ENCODE data around the gene NPHP3.
"Not testable (repeated sequence)": the region's sequence is repeated elsewhere in the genome, so short reads cannot be mapped to it uniquely, and the experiment has no call there.

Gene NPHP3

DNA sequence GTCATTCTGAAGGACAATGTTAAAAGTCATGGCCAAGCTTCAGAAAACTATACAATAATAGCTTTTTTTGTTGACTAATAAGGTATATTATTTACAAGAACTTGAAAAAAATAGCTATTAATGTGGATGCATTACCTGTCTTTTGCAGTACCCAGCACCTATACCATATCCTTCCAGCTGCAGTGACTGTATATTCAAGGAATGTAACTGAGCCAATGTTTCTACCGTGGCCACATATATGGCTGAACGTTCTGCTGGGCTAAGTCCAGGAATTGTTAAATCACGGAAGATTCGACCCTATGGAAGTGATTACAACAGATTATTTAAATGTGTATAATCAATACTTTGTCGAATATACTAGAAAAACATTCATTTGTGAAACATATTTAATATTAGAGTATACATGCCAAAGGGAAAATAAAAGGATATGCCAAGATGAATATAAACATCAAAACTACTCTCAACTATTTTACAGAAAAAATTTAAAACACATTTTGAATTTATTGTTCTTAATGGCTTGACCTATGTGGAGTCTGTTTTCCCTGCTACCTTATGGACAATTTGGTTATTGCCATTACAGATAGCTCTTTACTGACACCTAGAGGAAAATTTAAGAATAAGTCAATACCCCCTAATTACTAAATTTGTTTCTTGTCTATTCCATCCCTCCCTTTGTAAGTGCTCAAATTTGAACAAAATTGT lies 80.2 kb downstream of the NPHP3 start:
- no peak overlapping the region for H3K9ac ChIP-seq (ENCODE audit: low read depth, low read length)
- no peaks in the 10 kb centered on the region for H3K9me3 ChIP-seq (ENCODE audit: insufficient read depth, low read length, severe bottlenecking)
- H3K4me3 ChIP-seq (ENCODE audit: low read depth in 1 of 2, low read length in 2 of 2): no peak overlapping the region
- H3K27ac ChIP-seq (ENCODE audit: low read length): no peak overlapping the region
- no peaks in the 10 kb centered on the region for H3K79me2 ChIP-seq (ENCODE audit: insufficient read depth, low read length)
- H3K36me3 ChIP-seq (ENCODE audit: insufficient read depth, low read length): peaks cover 12% of the 10 kb centered on the region
- no peak overlapping the region for H2AFZ ChIP-seq (ENCODE audit: low read depth, low read length)
- DNase-seq: no peak
- no peak for TF ChIP-seq EZH2 (IDR thresholded peaks at IDR 0.05; ENCODE audit: borderline replicate concordance, low read depth, low read length, severe bottlenecking)
- TF ChIP-seq, protein P1, sequence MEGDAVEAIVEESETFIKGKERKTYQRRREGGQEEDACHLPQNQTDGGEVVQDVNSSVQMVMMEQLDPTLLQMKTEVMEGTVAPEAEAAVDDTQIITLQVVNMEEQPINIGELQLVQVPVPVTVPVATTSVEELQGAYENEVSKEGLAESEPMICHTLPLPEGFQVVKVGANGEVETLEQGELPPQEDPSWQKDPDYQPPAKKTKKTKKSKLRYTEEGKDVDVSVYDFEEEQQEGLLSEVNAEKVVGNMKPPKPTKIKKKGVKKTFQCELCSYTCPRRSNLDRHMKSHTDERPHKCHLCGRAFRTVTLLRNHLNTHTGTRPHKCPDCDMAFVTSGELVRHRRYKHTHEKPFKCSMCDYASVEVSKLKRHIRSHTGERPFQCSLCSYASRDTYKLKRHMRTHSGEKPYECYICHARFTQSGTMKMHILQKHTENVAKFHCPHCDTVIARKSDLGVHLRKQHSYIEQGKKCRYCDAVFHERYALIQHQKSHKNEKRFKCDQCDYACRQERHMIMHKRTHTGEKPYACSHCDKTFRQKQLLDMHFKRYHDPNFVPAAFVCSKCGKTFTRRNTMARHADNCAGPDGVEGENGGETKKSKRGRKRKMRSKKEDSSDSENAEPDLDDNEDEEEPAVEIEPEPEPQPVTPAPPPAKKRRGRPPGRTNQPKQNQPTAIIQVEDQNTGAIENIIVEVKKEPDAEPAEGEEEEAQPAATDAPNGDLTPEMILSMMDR (IDR thresholded peaks at IDR 0.05; ENCODE audit: borderline replicate concordance, extremely low read depth, low read length, poor library complexity, severe bottlenecking): peak; percentile 74
- H3K4me1 ChIP-seq (ENCODE audit: insufficient read depth, low read length): no peaks in the 10 kb centered on the region
- H4K20me1 ChIP-seq (ENCODE audit: insufficient read depth, low read length): no peaks in the 10 kb centered on the region
- no peak overlapping the region for H3K4me2 ChIP-seq (ENCODE audit: insufficient read depth, low read length)
- H3K27me3 ChIP-seq (ENCODE audit: insufficient read depth, low read length, poor library complexity): no peaks in the 10 kb centered on the region
- peak; percentile 64 for ATAC-seq (ENCODE audit: insufficient read depth, low read depth)

DNA sequence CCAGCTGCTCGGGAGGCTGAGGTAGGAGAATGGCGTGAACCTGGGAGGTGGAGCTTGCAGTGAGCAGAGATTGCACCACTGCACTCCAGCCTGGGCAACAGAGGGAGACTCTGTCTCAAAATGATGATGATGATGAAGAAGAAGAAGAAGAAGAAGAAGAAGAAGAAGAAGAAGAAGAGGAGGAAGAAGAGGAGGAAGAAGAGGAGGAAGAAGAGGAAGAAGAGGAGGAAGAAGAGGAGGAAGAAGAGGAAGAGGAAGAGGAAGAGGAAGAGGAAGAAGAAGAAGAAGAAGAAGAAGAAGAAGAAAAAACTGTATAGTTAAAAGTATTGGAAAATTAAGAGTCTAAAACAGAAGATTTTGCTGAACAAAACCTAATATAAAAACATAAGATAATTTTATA lies 80.8 kb downstream of the NPHP3 start:
- ATAC-seq (ENCODE audit: insufficient read depth, low read depth); DNase-seq; H3K9ac ChIP-seq (ENCODE audit: low read depth, low read length); H3K4me1 ChIP-seq (ENCODE audit: insufficient read depth, low read length); H4K20me1 ChIP-seq (ENCODE audit: insufficient read depth, low read length); H3K9me3 ChIP-seq (ENCODE audit: insufficient read depth, low read length, severe bottlenecking); H3K4me3 ChIP-seq (ENCODE audit: low read depth in 1 of 2, low read length in 2 of 2); H3K27me3 ChIP-seq (ENCODE audit: insufficient read depth, low read length, poor library complexity); H3K27ac ChIP-seq (ENCODE audit: low read length); H3K4me2 ChIP-seq (ENCODE audit: insufficient read depth, low read length); H2AFZ ChIP-seq (ENCODE audit: low read depth, low read length); H3K79me2 ChIP-seq (ENCODE audit: insufficient read depth, low read length): not testable (repeated sequence)
- peaks cover 12% of the 10 kb centered on the region for H3K36me3 ChIP-seq (ENCODE audit: insufficient read depth, low read length)

DNA sequence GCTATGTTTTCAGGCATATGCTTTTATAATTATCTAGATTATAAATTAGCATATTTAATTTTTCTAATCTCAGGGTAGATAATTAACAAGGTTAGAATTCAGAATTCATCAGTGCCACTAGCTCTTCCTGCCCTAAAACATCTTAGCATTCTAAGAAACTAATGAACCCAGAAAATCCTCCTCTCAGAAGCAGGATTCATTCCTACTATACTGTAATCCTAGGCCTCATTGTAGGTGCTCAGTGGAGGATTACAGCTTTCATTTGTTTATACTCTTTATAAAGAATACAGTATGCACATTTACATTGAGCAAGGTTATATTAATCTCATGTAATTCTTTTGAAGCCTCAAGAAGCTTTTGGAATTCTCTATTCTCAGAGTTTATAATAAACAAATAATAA lies 83.5 kb downstream of the NPHP3 start:
- no peak overlapping the region for H2AFZ ChIP-seq (ENCODE audit: low read depth, low read length)
- no peak overlapping the region for H3K27ac ChIP-seq (ENCODE audit: low read length)
- H3K36me3 ChIP-seq (ENCODE audit: insufficient read depth, low read length): peaks cover 12% of the 10 kb centered on the region
- no peaks in the 10 kb centered on the region for H3K79me2 ChIP-seq (ENCODE audit: insufficient read depth, low read length)
- H3K4me1 ChIP-seq (ENCODE audit: insufficient read depth, low read length): no peaks in the 10 kb centered on the region
- no peaks in the 10 kb centered on the region for H3K9me3 ChIP-seq (ENCODE audit: insufficient read depth, low read length, severe bottlenecking)
- TF ChIP-seq, protein P1 (IDR thresholded peaks at IDR 0.05; ENCODE audit: borderline replicate concordance, extremely low read depth, low read length, poor library complexity, severe bottlenecking): no peak
- no peak for TF ChIP-seq EZH2 (IDR thresholded peaks at IDR 0.05; ENCODE audit: borderline replicate concordance, low read depth, low read length, severe bottlenecking)
- no peak for ATAC-seq (ENCODE audit: insufficient read depth, low read depth)
- no peak overlapping the region for H3K9ac ChIP-seq (ENCODE audit: low read depth, low read length)
- no peak overlapping the region for H3K4me3 ChIP-seq (ENCODE audit: low read depth in 1 of 2, low read length in 2 of 2)
- no peaks in the 10 kb centered on the region for H4K20me1 ChIP-seq (ENCODE audit: insufficient read depth, low read length)
- no peak for DNase-seq
- no peaks in the 10 kb centered on the region for H3K27me3 ChIP-seq (ENCODE audit: insufficient read depth, low read length, poor library complexity)
- no peak overlapping the region for H3K4me2 ChIP-seq (ENCODE audit: insufficient read depth, low read length)

DNA sequence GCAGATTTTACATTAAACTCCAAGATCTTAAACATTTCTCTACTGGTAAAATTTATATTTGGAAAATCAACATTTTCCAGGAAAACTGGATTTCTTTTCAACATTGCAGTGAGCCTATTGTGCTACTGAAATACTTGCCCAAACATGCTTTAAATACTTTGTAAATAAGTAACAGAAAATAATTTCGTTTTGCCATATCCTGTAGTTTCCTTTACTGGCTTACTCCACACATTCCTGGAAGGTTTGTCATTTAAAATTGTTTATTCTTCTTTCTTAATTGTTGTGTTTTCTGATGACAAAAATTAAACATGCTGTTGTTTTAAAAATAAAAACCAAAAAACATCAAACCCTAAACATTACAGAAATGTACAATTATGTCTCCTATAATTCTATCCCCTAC lies 84.6 kb downstream of the NPHP3 start:
- TF ChIP-seq, protein P1 (IDR thresholded peaks at IDR 0.05; ENCODE audit: borderline replicate concordance, extremely low read depth, low read length, poor library complexity, severe bottlenecking): no peak
- no peak for TF ChIP-seq EZH2 (IDR thresholded peaks at IDR 0.05; ENCODE audit: borderline replicate concordance, low read depth, low read length, severe bottlenecking)
- Histone ChIP-seq H3K79me2 (ENCODE audit: insufficient read depth, low read length) (no peaks in the 10 kb centered on the region), H3K36me3 (ENCODE audit: insufficient read depth, low read length) (peaks cover 12% of the 10 kb centered on the region), H3K27me3 (ENCODE audit: insufficient read depth, low read length, poor library complexity) (no peaks in the 10 kb centered on the region), H2AFZ (ENCODE audit: low read depth, low read length) (no peak overlapping the region), H3K4me3 (ENCODE audit: low read depth in 1 of 2, low read length in 2 of 2) (no peak overlapping the region), H3K4me1 (ENCODE audit: insufficient read depth, low read length) (no peaks in the 10 kb centered on the region), H3K9ac (ENCODE audit: low read depth, low read length) (no peak overlapping the region), H3K4me2 (ENCODE audit: insufficient read depth, low read length) (no peak overlapping the region), H4K20me1 (ENCODE audit: insufficient read depth, low read length) (no peaks in the 10 kb centered on the region), H3K9me3 (ENCODE audit: insufficient read depth, low read length, severe bottlenecking) (no peaks in the 10 kb centered on the region), H3K27ac (ENCODE audit: low read length) (no peak overlapping the region)
- ATAC-seq (ENCODE audit: insufficient read depth, low read depth) (no peak), DNase-seq (no peak)

Measured in DND-41 (cell line).